ENCODE results near the gene APBA2.

DNA sequence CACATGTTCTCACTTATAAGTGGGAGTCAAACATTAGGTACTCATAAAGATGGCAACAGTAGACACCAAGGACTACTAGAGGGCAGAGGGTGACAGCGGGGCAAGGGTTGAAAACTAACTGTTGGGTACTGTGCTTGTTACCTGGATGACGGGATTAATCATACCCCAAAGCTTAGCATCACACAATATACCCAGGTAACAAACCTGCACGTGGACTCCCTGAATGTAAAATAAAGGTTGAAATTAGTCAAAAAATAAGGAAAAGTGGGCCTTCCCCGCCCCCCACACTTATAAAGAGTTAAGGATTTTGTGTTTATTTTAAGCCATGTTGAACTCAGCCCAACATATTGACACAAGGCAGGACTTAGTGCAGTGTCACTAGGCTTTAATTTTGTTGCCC is 96.1 kb downstream of the APBA2 start:
- TF ChIP-seq, protein P1, sequence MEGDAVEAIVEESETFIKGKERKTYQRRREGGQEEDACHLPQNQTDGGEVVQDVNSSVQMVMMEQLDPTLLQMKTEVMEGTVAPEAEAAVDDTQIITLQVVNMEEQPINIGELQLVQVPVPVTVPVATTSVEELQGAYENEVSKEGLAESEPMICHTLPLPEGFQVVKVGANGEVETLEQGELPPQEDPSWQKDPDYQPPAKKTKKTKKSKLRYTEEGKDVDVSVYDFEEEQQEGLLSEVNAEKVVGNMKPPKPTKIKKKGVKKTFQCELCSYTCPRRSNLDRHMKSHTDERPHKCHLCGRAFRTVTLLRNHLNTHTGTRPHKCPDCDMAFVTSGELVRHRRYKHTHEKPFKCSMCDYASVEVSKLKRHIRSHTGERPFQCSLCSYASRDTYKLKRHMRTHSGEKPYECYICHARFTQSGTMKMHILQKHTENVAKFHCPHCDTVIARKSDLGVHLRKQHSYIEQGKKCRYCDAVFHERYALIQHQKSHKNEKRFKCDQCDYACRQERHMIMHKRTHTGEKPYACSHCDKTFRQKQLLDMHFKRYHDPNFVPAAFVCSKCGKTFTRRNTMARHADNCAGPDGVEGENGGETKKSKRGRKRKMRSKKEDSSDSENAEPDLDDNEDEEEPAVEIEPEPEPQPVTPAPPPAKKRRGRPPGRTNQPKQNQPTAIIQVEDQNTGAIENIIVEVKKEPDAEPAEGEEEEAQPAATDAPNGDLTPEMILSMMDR (IDR thresholded peaks at IDR 0.05) = no peak
- no peak for TF ChIP-seq POLR2AphosphoS5 (IDR thresholded peaks at IDR 0.05)
- no peak for TF ChIP-seq POLR2A (IDR thresholded peaks at IDR 0.05; ENCODE audit: low read depth)
- no peak for TF ChIP-seq EP300 (IDR thresholded peaks at IDR 0.05)
